ENCODE results near the gene TEX38. TPM values are rescaled to one million over a fixed set of nuclear protein-coding genes. Genes with fewer than 3 reads are reported as not detected.

The TEX38 gene
- total and polyA plus RNA-seq, 2 of the 13 experiments (the other 11 are each of a cell fraction or from before 2014, with no cell fraction given) = 0.18 TPM; not detected in 1

GRCh38 chr1:46643368-46643775 lies 28.3 kb upstream of the TEX38 start (continued):
- TF ChIP-seq, protein P1, sequence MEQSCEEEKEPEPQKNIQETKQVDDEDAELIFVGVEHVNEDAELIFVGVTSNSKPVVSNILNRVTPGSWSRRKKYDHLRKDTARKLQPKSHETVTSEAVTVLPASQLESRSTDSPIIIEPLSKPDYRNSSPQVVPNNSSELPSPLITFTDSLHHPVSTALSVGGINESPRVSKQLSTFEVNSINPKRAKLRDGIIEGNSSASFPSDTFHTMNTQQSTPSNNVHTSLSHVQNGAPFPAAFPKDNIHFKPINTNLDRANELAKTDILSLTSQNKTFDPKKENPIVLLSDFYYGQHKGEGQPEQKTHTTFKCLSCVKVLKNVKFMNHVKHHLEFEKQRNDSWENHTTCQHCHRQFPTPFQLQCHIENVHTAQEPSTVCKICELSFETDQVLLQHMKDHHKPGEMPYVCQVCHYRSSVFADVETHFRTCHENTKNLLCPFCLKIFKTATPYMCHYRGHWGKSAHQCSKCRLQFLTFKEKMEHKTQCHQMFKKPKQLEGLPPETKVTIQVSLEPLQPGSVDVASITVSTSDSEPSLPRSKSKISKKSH (CRISPR knock-in tag; IDR thresholded peaks at IDR 0.05; ENCODE audit: borderline replicate concordance) = no peak
- no peak for TF ChIP-seq MED1 (CRISPR knock-in tag; IDR thresholded peaks at IDR 0.05)
- TF ChIP-seq ZNF512B (CRISPR knock-in tag; IDR thresholded peaks at IDR 0.05; ENCODE audit: borderline replicate concordance) = no peak
- no peak for TF ChIP-seq CREB1 (IDR thresholded peaks at IDR 0.05)
- TF ChIP-seq CREB1 (CRISPR knock-in tag; IDR thresholded peaks at IDR 0.05) = 0 out of 2 replicates have a peak, but pooled peaks have one; percentile 10
- TF ChIP-seq KDM3A (CRISPR knock-in tag; IDR thresholded peaks at IDR 0.05; ENCODE audit: low read depth) = no peak
- TF ChIP-seq ZNF839 (CRISPR knock-in tag; IDR thresholded peaks at IDR 0.05; ENCODE audit: borderline replicate concordance) = no peak
- TF ChIP-seq ZNF549 (CRISPR knock-in tag; IDR thresholded peaks at IDR 0.05) = no peak
- TF ChIP-seq KDM1A (CRISPR knock-in tag; IDR thresholded peaks at IDR 0.05) = no peak
- no peak for TF ChIP-seq THAP11 (CRISPR knock-in tag; IDR thresholded peaks at IDR 0.05)
- no peak for TF ChIP-seq ATF7 (IDR thresholded peaks at IDR 0.05)
- TF ChIP-seq ATF7 (CRISPR knock-in tag; IDR thresholded peaks at IDR 0.05) = no peak
- TF ChIP-seq SOX5 (CRISPR knock-in tag; IDR thresholded peaks at IDR 0.05; ENCODE audit: borderline replicate concordance) = no peak
- TF ChIP-seq ZNF253 (CRISPR knock-in tag; IDR thresholded peaks at IDR 0.05; ENCODE audit: borderline replicate concordance) = no peak
- no peak for TF ChIP-seq HMGXB4 (CRISPR knock-in tag; IDR thresholded peaks at IDR 0.05; ENCODE audit: borderline replicate concordance in 1 of 2, low read depth in 1 of 2)
- no peak for TF ChIP-seq MIXL1 (CRISPR knock-in tag; IDR thresholded peaks at IDR 0.05)
- no peak for TF ChIP-seq ZNF354B (CRISPR knock-in tag; IDR thresholded peaks at IDR 0.05)
- no peak for TF ChIP-seq SIN3A (IDR thresholded peaks at IDR 0.05; ENCODE audit: borderline replicate concordance, low read depth, low read length)
- no peak for TF ChIP-seq ZNF3 (CRISPR knock-in tag; IDR thresholded peaks at IDR 0.05)
- no peak for TF ChIP-seq KAT7 (CRISPR knock-in tag; IDR thresholded peaks at IDR 0.05; ENCODE audit: borderline replicate concordance)
- TF ChIP-seq NPAS2 (CRISPR knock-in tag; IDR thresholded peaks at IDR 0.05; ENCODE audit: borderline replicate concordance) = no peak
- TF ChIP-seq ZNF382 (CRISPR knock-in tag; IDR thresholded peaks at IDR 0.05; ENCODE audit: borderline replicate concordance) = no peak
- TF ChIP-seq REPIN1 (CRISPR knock-in tag; IDR thresholded peaks at IDR 0.05; ENCODE audit: borderline replicate concordance, low read depth) = no peak
- TF ChIP-seq, protein P2, sequence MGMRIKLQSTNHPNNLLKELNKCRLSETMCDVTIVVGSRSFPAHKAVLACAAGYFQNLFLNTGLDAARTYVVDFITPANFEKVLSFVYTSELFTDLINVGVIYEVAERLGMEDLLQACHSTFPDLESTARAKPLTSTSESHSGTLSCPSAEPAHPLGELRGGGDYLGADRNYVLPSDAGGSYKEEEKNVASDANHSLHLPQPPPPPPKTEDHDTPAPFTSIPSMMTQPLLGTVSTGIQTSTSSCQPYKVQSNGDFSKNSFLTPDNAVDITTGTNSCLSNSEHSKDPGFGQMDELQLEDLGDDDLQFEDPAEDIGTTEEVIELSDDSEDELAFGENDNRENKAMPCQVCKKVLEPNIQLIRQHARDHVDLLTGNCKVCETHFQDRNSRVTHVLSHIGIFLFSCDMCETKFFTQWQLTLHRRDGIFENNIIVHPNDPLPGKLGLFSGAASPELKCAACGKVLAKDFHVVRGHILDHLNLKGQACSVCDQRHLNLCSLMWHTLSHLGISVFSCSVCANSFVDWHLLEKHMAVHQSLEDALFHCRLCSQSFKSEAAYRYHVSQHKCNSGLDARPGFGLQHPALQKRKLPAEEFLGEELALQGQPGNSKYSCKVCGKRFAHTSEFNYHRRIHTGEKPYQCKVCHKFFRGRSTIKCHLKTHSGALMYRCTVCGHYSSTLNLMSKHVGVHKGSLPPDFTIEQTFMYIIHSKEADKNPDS (CRISPR knock-in tag; IDR thresholded peaks at IDR 0.05) = no peak
- TF ChIP-seq SRY (CRISPR knock-in tag; IDR thresholded peaks at IDR 0.05) = no peak
